ENCODE results near the gene ELFN2. TPM values are rescaled to one million over a fixed set of nuclear protein-coding genes. Genes with fewer than 3 reads are reported as not detected.
A peak's percentile ranks its signal among the peaks of the same experiment; 100 is the strongest.

Gene ELFN2
- total RNA-seq, 2 donors from 2014 or later: 0.41 to 2.0 TPM

GRCh38 chr22:37435970-37436603, 8.8 kb upstream of the ELFN2 start:
- H3K27ac Mint-ChIP-seq: no peak overlapping the region
- H3K9me3 Mint-ChIP-seq: peaks cover 0 to 6% of the 10 kb centered on the region in 2 donors
- ATAC-seq (no peak), DNase-seq (ENCODE audit: low spot score in 2 of 2) (no peak)
- peaks cover 6 to 8% of the 10 kb centered on the region in 2 donors for H3K36me3 Mint-ChIP-seq

GRCh38 chr22:37433786-37434185, 6.5 kb upstream of the ELFN2 start:
- peaks cover 6 to 8% of the 10 kb centered on the region in 2 donors for H3K36me3 Mint-ChIP-seq
- H3K27ac Mint-ChIP-seq: no peak overlapping the region
- ATAC-seq: no peak
- peaks cover 0 to 5% of the 10 kb centered on the region in 2 donors for H3K9me3 Mint-ChIP-seq
- no peak for DNase-seq (ENCODE audit: low spot score in 2 of 2)

DNA sequence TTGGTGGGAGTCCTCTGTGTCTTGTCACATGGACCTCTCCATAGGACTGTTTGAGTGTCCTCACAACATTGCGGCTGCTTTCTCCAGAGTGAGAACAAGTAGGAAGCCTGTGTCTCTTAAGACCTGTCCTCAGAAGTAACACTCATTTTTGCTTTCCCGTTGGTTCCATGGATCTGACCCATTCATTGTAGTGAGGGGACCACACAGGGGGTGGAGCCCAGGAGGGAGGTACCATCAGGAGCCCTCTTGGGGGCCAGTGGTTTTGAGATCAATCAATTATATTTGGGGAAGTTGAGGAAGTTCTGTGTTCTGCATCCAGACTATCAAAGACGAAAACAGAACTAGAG, 5.4 kb upstream of the ELFN2 start:
- Mint-ChIP-seq H3K9me3 (peaks cover 0 to 5% of the 10 kb centered on the region in 2 donors), H3K27ac (peak overlapping the region; percentile 65 to 85), H3K36me3 (peaks cover 6 to 8% of the 10 kb centered on the region in 2 donors)
- DNase-seq (ENCODE audit: low spot score in 2 of 2) (no peak), ATAC-seq (no peak)

DNA sequence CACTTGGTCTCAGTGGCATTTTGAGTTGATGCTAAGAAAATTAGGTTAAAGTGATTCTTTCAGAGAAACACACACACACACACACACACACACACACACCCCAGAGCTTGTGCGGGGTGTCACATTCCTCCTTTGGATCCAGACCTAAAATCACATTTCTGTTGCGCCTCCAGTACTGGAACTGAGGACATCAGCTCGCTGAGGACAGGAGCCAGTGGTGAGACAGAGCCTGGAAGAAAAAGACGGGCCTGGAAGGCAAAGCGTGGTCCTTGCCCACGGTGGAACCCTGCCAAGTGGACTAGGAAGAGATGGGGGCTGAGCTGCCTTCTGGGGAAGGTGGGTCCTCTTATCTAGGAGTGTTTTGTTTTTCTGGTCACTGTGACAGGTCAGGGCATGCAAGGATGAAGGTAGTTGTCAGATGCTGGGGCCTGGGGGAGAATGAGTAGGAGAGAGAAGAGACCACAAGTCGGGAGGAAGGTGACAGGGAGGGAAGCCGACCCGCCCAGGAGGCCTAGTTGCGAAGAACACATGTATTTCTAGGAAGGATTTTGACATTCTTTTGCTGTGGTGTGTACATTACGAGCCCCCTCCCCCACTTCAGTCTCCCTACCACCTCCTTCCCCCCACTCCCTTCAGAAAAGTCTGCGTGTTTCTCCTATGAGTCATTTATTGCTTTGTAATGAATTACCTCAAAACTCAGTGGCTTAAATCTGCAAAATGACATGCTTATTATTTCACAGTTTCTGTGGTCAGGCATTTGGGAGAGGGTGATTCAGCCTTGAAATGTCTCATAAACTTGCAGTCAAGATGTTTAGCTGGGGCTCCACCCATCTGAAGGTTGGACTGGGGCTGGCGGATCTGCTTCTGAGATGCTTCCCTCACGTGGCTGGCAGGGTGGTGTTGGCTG, 4.8 kb upstream of the ELFN2 start:
- DNase-seq (ENCODE audit: low spot score in 2 of 2) (peak in 1 of 2 donors; percentile 48), ATAC-seq (peak; percentile 86 to 91)
- H3K36me3 Mint-ChIP-seq: peaks cover 6 to 8% of the 10 kb centered on the region in 2 donors
- peaks cover 0 to 5% of the 10 kb centered on the region in 2 donors for H3K9me3 Mint-ChIP-seq
- H3K27ac Mint-ChIP-seq: peak overlapping the region; percentile 65 to 85

DNA sequence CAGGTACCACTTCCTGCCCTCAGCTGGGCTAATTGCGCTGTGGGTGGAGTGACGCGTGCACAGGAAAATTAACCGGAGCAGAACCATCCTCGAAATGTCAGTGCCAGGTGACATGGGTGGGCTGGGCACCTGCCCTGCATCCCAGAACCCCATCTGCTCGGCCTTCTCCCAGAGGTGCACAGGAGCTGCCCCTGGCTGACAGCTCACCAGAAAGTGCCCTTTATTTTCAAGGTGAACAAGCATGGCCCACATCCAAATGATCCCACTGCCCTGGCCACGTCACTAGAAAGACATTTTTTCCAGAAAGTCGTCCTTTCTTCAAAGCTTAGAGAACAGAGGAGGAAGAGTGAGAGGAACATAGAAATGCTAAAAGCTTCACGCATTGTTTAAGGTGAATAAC, 4.1 kb upstream of the ELFN2 start:
- H3K9me3 Mint-ChIP-seq: peaks cover 0 to 5% of the 10 kb centered on the region in 2 donors
- ATAC-seq (no peak), DNase-seq (ENCODE audit: low spot score in 2 of 2) (no peak)
- H3K36me3 Mint-ChIP-seq: peaks cover 6 to 8% of the 10 kb centered on the region in 2 donors
- peak overlapping the region in 1 of 2 donors; percentile 85 for H3K27ac Mint-ChIP-seq

- no peak for ATAC-seq
- Mint-ChIP-seq H3K9me3 (peaks cover 0 to 5% of the 10 kb centered on the region in 2 donors), H3K27ac (peak overlapping the region in 1 of 2 donors; percentile 85), H3K36me3 (peaks cover 6 to 8% of the 10 kb centered on the region in 2 donors)
- DNase-seq (ENCODE audit: low spot score in 2 of 2): no peak
Measured at GRCh38 chr22:37430941-37431340, 3.7 kb upstream of the ELFN2 start.

DNA sequence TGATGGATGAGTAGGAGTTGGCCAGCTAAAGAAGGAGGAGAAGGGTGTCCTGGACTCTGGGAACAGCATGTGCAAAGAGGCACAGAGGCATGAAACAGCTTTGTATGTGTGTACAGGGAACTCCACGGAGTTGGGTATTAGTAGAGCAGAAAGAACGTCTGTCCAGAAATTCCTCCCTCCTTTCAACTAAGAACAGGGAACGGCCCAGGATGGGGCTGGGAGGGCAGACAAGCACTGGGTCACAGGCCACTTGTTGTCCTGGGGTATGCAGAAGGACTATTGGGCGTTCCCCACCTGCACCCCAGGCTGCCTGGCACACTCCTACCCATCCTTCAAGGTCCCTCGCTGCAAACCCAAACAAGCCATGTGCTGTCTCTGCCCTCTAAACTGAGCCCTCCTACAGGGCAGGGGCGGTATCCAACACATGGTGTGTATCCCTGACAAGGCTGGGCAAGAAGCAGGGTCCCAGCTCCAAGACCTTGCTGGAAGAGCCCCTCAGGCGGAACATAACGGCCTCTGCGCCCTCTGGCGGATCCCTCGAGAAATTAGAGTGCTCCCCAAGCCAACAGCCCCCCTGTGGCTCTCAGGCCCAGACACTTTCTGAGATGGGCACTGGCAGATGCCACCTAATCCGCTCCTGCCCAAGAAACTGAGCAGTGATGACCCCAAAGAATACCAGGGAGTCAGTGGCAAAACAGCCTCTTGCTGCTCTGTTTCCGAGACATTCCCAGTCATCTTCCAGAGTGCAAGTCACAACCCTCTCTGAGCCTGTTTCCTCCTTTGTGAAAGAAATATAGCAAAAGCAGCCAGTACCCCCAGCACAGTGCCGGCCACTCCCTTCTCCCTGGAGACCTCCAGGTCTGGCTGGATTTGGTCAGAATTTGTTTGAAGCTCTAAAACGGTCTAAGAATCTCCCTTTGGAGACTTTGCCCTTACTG, 1.6 kb upstream of the ELFN2 start:
- Mint-ChIP-seq H3K36me3 (peaks cover 6 to 8% of the 10 kb centered on the region in 2 donors), H3K27ac (no peak overlapping the region), H3K9me3 (peaks cover 0 to 5% of the 10 kb centered on the region in 2 donors)
- DNase-seq (ENCODE audit: low spot score in 2 of 2) (peak in 1 of 2 donors; percentile 61), ATAC-seq (peak in 1 of 2 donors; percentile 43)

DNA sequence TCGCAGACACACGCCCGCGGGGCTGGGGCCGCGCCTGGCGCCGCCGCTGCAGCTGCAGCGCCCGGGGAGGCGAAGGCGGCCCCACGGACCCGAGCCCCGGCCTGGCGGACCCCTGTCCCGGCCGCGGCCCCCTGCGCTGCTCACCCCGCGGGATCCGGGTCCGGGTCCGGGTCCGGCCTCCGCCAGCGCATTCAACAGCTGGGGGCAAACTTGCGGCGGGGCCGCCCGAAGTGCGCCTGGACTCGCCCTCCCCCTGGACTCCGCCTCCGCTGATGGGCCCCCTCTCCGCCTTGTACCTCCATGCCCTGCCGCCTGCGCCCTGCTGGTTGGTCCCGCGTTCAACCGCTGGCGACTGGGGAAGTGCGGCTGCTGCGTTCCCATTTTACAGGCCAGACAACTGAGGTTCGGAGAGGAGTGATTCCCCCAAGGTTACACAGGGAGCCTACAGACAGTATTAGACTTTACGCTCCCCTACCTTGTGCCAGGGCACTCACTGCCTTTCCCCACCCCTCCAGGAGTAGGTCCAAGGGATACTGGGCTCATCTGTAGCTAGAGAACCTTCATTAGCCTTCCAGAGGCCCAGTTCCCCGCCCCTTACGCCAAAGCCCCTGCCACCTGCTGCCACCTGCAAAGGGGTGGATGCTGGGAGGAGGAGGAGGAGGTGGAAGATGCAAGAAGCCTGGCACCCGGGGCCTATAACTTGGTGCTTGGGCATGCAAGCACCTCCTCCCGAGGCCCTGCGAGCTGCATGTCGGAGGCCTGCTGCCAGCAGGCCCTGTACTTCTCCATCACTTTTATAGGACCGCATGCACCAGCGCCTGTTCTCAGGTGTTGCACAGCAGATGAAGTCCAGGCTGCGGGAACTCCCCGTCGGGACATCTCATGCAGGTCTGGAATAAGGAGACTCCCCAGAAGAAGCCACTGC, 694 bp upstream of the ELFN2 start:
- no peak overlapping the region for H3K27ac Mint-ChIP-seq
- DNase-seq (ENCODE audit: low spot score in 2 of 2): no peak
- ATAC-seq: no peak
- peaks cover 0 to 5% of the 10 kb centered on the region in 2 donors for H3K9me3 Mint-ChIP-seq
- peaks cover 6% of the 10 kb centered on the region in 2 donors for H3K36me3 Mint-ChIP-seq

DNA sequence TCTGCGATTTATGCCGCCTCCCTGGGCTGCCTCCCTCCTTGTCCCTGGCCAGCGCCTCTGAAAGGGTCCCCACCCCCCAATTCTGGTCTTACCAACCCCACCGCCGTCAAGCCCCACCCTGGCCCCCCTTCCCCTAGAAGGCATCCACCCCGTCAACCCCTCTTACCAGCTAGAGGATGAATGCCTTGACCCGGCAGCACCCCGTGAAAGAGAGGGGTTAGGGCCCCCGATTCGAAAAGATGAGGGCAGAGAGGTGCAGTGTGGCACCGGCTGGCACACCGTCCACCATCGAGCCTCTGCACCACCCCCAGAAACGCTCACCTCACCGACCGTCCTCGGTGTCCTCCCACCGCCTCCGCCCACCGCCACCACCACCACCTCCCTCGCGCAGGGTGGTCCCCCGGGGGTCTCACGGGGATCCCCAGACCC, 559 bp downstream of the ELFN2 start:
- H3K9me3 Mint-ChIP-seq: no peaks in the 10 kb centered on the region

DNA sequence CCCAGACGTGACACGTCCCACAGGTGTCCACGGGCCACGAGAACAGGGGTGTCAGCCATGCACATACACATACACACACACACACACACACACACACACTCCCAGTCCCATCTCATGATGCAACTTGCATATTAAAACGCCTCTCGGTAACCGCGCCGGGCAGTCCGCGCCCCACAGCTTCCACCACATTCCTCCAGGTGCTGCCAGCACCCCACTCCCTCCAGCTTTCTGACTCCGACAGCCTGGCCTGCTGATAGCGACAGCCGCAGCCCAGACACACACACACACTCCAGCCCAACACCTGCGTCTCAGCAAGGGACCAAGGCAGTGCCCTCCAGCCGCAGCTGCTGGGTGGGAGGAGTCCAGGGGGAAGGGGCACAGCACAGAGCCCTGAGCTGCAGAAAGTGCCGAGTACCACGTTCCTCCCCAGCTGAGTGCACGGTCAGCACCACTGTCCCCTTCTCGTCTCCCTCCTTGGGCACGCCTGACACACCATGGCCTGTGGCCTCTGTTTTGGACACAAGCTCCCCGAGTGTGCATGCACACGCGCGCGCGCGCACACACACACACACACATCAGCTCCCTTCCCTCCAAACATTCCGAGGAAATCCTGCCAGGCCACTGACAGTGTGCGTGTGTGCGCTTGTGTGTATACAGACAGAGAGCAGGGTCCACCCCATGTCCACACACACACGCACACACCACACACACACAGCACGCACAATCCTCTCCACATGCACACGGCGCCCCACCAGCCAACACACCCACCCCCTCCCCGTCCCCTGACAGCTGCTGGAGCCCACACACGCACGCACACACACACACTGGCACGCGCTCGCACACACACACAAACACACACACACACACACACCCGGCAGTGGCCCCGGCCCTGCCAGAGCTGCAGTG, 1.2 kb downstream of the ELFN2 start:
- Mint-ChIP-seq H3K27ac (no peak overlapping the region), H3K36me3 (no peaks in the 10 kb centered on the region), H3K9me3 (no peaks in the 10 kb centered on the region)
- DNase-seq (ENCODE audit: low spot score in 2 of 2): no peak
- ATAC-seq: no peak

More for the DNA sequence above, 559 bp downstream of the ELFN2 start:
- no peak for DNase-seq (ENCODE audit: low spot score in 2 of 2)
- no peaks in the 10 kb centered on the region for H3K36me3 Mint-ChIP-seq
- ATAC-seq: no peak
- no peak overlapping the region for H3K27ac Mint-ChIP-seq

GRCh38 chr22:37425369-37425768, 1.9 kb downstream of the ELFN2 start:
- H3K36me3 Mint-ChIP-seq: peaks cover 0 to 2% of the 10 kb centered on the region in 2 donors
- DNase-seq (ENCODE audit: low spot score in 2 of 2): no peak
- ATAC-seq: no peak
- no peak overlapping the region for H3K27ac Mint-ChIP-seq
- H3K9me3 Mint-ChIP-seq: no peaks in the 10 kb centered on the region

GRCh38 chr22:37423283-37423682, 4.0 kb downstream of the ELFN2 start:
- H3K9me3 Mint-ChIP-seq: no peaks in the 10 kb centered on the region
- no peak for ATAC-seq

DNA sequence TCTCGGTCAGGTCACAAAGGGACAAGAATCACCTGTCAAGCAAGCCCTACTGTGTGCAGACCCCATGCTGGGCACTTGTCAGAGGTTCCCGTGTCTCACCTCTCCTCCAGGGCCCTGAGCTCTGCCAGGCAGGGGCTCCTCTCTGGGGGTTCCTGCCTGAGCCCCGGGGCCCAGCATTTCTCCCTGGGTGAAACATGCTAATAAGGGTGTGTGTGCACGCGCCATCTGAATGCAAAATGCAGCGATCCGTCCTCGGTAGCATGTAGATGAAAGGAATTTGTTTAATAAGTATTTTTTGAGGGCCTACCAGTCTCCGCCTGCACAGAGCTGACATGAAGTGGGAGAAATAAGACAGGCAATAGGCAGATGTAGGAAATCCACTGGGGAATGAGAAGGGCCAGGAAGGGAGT, 5.8 kb downstream of the ELFN2 start:
- no peak overlapping the region for H3K27ac Mint-ChIP-seq
- H3K36me3 Mint-ChIP-seq: peaks cover 0 to 5% of the 10 kb centered on the region in 2 donors

More at GRCh38 chr22:37423283-37423682, 4.0 kb downstream of the ELFN2 start:
- no peak overlapping the region for H3K27ac Mint-ChIP-seq
- DNase-seq (ENCODE audit: low spot score in 2 of 2): no peak
- H3K36me3 Mint-ChIP-seq: peaks cover 0 to 5% of the 10 kb centered on the region in 2 donors

DNA sequence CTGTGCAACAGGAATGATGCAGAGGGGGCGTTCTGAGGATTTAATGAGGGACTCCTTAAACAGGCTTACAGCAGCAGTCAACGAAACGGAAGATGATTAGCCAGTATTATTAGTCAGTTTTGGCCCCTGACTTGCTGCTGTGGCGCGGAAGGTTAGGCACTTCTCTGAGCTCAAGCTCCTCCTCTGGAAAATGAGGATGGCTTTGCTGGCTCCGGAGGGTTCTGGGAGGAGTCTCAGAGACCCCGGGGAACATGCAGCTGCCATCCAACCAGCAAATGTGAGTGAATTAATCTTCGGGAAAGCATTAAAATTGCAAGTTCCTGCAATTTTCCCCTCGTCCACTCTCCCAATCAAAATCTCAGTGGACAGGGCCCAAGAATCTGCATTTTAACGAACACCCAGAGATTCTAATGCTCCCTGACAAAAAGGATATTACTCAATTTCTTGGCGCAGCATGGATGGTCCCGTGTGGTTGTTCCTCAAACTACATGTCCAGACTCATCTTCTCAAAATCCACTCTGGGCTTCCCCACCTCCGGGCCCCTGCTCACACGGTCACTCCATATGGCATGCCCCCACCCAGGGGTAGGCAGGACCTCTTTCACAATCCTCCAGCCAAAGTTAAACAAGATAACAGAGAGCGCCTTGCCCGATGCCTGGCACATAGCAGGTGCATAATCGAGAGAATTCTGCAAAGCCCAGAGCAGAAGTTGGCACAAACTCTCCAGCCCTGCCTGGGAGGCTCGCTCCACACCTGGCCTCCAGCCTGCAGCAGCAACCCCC, 6.4 kb downstream of the ELFN2 start:
- no peak overlapping the region for H3K27ac Mint-ChIP-seq
- peaks cover 0 to 5% of the 10 kb centered on the region in 2 donors for H3K36me3 Mint-ChIP-seq
- ATAC-seq: no peak
- no peaks in the 10 kb centered on the region for H3K9me3 Mint-ChIP-seq
- no peak for DNase-seq (ENCODE audit: low spot score in 2 of 2)

More for the DNA sequence above, 5.8 kb downstream of the ELFN2 start:
- DNase-seq (ENCODE audit: low spot score in 2 of 2) (no peak), ATAC-seq (no peak)
- H3K9me3 Mint-ChIP-seq: no peaks in the 10 kb centered on the region
